HEK293 (cell line): Measurements from ENCODE around the gene CCDC51.
A peak's percentile ranks its signal among the peaks of the same experiment; 100 is the strongest.

Experiments
- CTCF ChIA-PET: fragments of 350-600 bp; formaldehyde crosslinking; extraction: SDS; loops from one replicate; lab custom pipeline; 2021; ENCODE audit warnings: antibody characterized with exemption; lab: Yijun Ruan, JAX
- POLR2A ChIA-PET: fragments of 300-600 bp; formaldehyde crosslinking; extraction: SDS; loops from one replicate; lab custom pipeline; 2020; ENCODE audit warnings: antibody characterized with exemption, inconsistent platforms; lab: Yijun Ruan, JAX
- H3K27ac ChIP-seq: fragments of 200-500 bp; sonication (Bioruptor generic); 2 replicates; pipeline ENCODE4 v1.5.1; 2014; ENCODE audit warnings: low read depth, low read length, control low read depth, inconsistent platforms; ENCODE audit errors: extremely low read depth
- H3K36me3 ChIP-seq, 2 experiments: fragments of 200-500 bp in 1 of 2; sonication (Bioruptor generic) in 1 of 2; 1 replicate in 1 of 2; 2 replicates in 1 of 2; pipeline ENCODE4 v1.5.1; 2014 to 2017; ENCODE audit warnings: inconsistent platforms in 2 of 2, low read length in 2 of 2; ENCODE audit not compliant: control insufficient read depth in 2 of 2, insufficient read depth in 1 of 2
- H3K4me1 ChIP-seq: fragments of 200-500 bp; sonication (Bioruptor generic); 2 replicates; pipeline ENCODE4 v1.5.1; 2014; ENCODE audit warnings: mild to moderate bottlenecking, low read length, inconsistent platforms; ENCODE audit not compliant: control insufficient read depth, insufficient read depth
- H3K4me3 ChIP-seq: 2 replicates; pipeline ENCODE4 v1.5.1; 2011; ENCODE audit warnings: low read depth, mild to moderate bottlenecking, control low read depth, low read length, moderate library complexity
- H3K9me3 ChIP-seq: fragments of 200-500 bp; sonication (Bioruptor generic); 2 replicates; pipeline ENCODE4 v1.5.1; 2014; ENCODE audit warnings: low read depth, low read length, inconsistent platforms; ENCODE audit not compliant: control insufficient read depth, insufficient read depth
- GLIS1 ChIP-seq: fragments of 450-650 bp; formaldehyde crosslinking; IDR thresholded peaks from 2 replicates; pipeline ENCODE4 v1.5.1; 2016; ENCODE audit warnings: missing biosample characterization, missing genetic modification characterization
- GLIS2 ChIP-seq: fragments of 450-650 bp; formaldehyde crosslinking; IDR thresholded peaks from 2 replicates; pipeline ENCODE4 v1.5.1; 2016; ENCODE audit warnings: missing biosample characterization, missing genetic modification characterization
- PRDM1 ChIP-seq: fragments of 450-650 bp; formaldehyde crosslinking; IDR thresholded peaks from 2 replicates; pipeline ENCODE4; 2016; ENCODE audit warnings: missing biosample characterization, missing genetic modification characterization
- WT1 ChIP-seq: fragments of 450-650 bp; formaldehyde crosslinking; IDR thresholded peaks from 2 replicates; pipeline ENCODE4 v1.5.1; 2016; ENCODE audit warnings: missing biosample characterization, missing genetic modification characterization
- ZBTB20 ChIP-seq: fragments of 450-650 bp; formaldehyde crosslinking; IDR thresholded peaks from 2 replicates; pipeline ENCODE4 v1.5.1; 2016; ENCODE audit warnings: missing biosample characterization, missing genetic modification characterization
- ZFHX2 ChIP-seq: fragments of 450-650 bp; formaldehyde crosslinking; conservative IDR thresholded peaks from 2 replicates; pipeline ENCODE4 v1.5.1; 2016; ENCODE audit warnings: missing biosample characterization, missing genetic modification characterization
- ZNF138 ChIP-seq: fragments of 450-650 bp; formaldehyde crosslinking; IDR thresholded peaks from 2 replicates; pipeline ENCODE4 v1.5.1; 2016; ENCODE audit warnings: missing biosample characterization, missing genetic modification characterization, borderline replicate concordance
- ZNF175 ChIP-seq: fragments of 450-650 bp; formaldehyde crosslinking; IDR thresholded peaks from 2 replicates; pipeline ENCODE4 v1.5.1; 2016; ENCODE audit warnings: missing biosample characterization, missing genetic modification characterization
- ZNF202 ChIP-seq: fragments of 450-650 bp; formaldehyde crosslinking; IDR thresholded peaks from 2 replicates; pipeline ENCODE4 v1.5.1; 2016; ENCODE audit warnings: missing biosample characterization, missing genetic modification characterization, borderline replicate concordance
- ZNF214 ChIP-seq: fragments of 450-650 bp; formaldehyde crosslinking; IDR thresholded peaks from 2 replicates; pipeline ENCODE4 v1.5.1; 2017; ENCODE audit warnings: missing biosample characterization, mild to moderate bottlenecking, missing genetic modification characterization, borderline replicate concordance
- ZNF221 ChIP-seq: fragments of 450-650 bp; formaldehyde crosslinking; IDR thresholded peaks from 2 replicates; pipeline ENCODE4 v1.5.1; 2017; ENCODE audit warnings: missing biosample characterization, missing genetic modification characterization, borderline replicate concordance
- ZNF426 ChIP-seq: fragments of 450-650 bp; formaldehyde crosslinking; IDR thresholded peaks from 2 replicates; pipeline ENCODE4 v1.5.1; 2017; ENCODE audit warnings: missing biosample characterization, missing genetic modification characterization, mild to moderate bottlenecking, inconsistent platforms, moderate library complexity
- ZNF549 ChIP-seq: fragments of 450-650 bp; IDR thresholded peaks from 2 replicates; pipeline ENCODE4 v1.5.1; 2018; ENCODE audit warnings: missing biosample characterization, missing genetic modification characterization, mild to moderate bottlenecking, inconsistent platforms, moderate library complexity
- ZNF777 ChIP-seq: fragments of 450-650 bp; formaldehyde crosslinking; IDR thresholded peaks from 2 replicates; pipeline ENCODE4 v1.5.1; 2017; ENCODE audit warnings: missing biosample characterization, missing genetic modification characterization, borderline replicate concordance
- ZNF830 ChIP-seq: fragments of 450-650 bp; IDR thresholded peaks from 2 replicates; pipeline ENCODE4 v1.5.0; 2018; ENCODE audit warnings: missing biosample characterization, missing genetic modification characterization, low read depth, mild to moderate bottlenecking, moderate library complexity
- ZSCAN23 ChIP-seq: fragments of 450-650 bp; formaldehyde crosslinking; IDR thresholded peaks from 2 replicates; pipeline ENCODE4 v1.5.1; 2016; ENCODE audit warnings: missing biosample characterization, missing genetic modification characterization
- TF ChIP-seq, protein P1 (sequence below): fragments of 450-650 bp; formaldehyde crosslinking; IDR thresholded peaks from 2 replicates; pipeline ENCODE4 v1.5.1; 2016; ENCODE audit warnings: missing biosample characterization, missing genetic modification characterization
- TF ChIP-seq, protein P2 (sequence below): fragments of 450-650 bp; formaldehyde crosslinking; IDR thresholded peaks from 2 replicates; pipeline ENCODE4 v1.5.1; 2016; ENCODE audit warnings: missing biosample characterization, missing genetic modification characterization, low read depth

The CCDC51 gene

DNA sequence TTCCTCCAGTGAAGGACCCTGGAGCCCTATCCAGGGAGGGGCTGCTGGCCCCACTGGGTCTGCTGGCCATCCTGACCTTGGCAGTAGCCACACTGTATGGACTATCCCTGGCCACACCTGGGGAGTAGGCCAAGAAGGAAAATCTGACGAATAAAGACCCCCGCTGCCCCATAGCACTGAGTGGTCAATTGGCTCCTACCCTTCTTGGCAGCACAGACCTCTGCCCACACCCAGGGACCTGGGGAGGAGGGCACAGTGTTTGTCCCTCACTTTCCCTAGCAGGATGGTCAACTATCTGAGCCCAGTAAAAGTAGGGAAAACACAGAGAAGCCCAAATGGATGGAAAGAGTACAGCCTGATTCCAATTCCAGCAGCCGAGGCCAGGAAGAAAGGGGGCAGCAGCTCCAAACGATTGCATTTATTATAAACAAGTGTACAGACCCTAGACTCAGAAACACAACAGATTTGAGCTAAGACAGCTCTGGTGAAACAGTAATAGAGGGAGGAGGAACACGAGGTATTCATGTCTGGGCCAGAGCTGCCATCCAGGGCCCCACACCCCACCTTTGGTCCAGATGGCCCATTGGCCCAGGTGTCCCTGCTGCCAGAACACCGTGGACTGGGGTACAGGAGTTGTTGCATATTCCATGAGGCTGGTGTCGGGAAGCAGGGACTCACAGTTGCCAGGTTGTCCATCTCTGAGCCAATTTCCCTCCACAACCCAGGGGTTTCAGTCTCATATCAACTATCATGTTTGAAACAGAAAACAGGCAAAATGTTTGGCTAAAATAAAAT lies 27.8 kb upstream of the CCDC51 start:
- ChIA-PET CTCF (interaction anchor here (0.6 to 0.8 kb wide), 2 partner anchors 80 to 197 kb away, joined by 3 to 4 read pairs; no protein-coding TSS in a partner anchor), POLR2A (no interaction called here)
- Histone ChIP-seq H3K27ac (no peak overlapping the region), H3K4me3 (no peak overlapping the region), H3K4me1 (no peaks in the 10 kb centered on the region), H3K36me3 (peaks cover 0 to 71% of the 10 kb centered on the region in 2 experiments; a peak in 2 of 3 replicates), H3K9me3 (no peaks in the 10 kb centered on the region)
- TF ChIP-seq ZNF221 (no peak), ZBTB20 (tag by site-specific recombination) (no peak), ZNF202 (tag by site-specific recombination) (no peak), ZFHX2 (no peak)

DNA sequence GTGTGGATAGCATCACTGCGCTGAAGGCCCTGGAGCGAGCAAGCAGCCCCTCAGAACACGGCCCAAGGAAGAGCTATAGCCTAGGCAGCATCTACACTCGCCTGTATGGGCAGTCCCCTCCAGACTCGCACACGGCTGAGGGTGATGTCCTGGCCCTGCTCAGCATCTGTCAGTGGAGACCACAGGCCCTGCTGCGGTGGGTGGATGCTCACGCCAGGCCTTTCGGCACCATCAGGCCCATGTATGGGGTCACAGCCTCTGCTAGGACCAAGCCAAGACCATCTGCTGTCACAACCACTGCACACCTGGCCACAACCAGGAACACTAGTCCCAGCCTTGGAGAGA lies 27.2 kb upstream of the CCDC51 start:
- Histone ChIP-seq H3K27ac (no peak overlapping the region), H3K4me1 (no peaks in the 10 kb centered on the region), H3K36me3 (peaks cover 0 to 72% of the 10 kb centered on the region in 2 experiments; a peak in 2 of 3 replicates)
- POLR2A ChIA-PET: interaction anchor here (0.7 kb wide), 1 partner anchor 40 kb away, joined by 3 read pairs; no protein-coding TSS in a partner anchor
- CTCF ChIA-PET: interaction anchor here (0.8 kb wide), 1 partner anchor 81 kb away, joined by 4 read pairs; no protein-coding TSS in a partner anchor
- no peak for TF ChIP-seq ZNF830 (tag by site-specific recombination)
- no peak for TF ChIP-seq PRDM1 (tag by site-specific recombination)
- no peak for TF ChIP-seq ZNF426
- TF ChIP-seq WT1 (tag by site-specific recombination): no peak
- TF ChIP-seq ZNF175 (tag by site-specific recombination): no peak
- TF ChIP-seq, protein P1, sequence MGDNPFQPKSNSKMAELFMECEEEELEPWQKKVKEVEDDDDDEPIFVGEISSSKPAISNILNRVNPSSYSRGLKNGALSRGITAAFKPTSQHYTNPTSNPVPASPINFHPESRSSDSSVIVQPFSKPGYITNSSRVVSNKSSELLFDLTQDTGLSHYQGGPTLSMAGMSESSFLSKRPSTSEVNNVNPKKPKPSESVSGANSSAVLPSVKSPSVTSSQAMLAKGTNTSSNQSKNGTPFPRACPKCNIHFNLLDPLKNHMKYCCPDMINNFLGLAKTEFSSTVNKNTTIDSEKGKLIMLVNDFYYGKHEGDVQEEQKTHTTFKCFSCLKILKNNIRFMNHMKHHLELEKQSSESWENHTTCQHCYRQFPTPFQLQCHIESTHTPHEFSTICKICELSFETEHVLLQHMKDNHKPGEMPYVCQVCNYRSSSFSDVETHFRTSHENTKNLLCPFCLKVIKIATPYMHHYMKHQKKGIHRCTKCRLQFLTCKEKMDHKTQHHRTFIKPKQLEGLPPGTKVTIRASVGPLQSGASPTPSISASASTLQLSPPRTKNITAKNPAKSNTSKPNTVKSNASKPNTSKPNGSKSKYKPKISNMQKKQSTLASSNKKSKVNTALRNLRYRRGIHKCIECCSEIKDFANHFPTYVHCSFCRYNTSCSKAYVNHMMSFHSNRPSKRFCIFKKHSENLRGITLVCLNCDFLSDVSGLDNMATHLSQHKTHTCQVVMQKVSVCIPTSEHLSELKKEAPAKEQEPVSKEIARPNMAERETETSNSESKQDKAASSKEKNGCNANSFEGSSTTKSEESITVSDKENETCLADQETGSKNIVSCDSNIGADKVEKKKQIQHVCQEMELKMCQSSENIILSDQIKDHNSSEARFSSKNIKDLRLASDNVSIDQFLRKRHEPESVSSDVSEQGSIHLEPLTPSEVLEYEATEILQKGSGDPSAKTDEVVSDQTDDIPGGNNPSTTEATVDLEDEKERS (tag by site-specific recombination): no peak
- no peak for TF ChIP-seq ZNF549 (tag by site-specific recombination)
- TF ChIP-seq, all 188 proteins: peak for 0
- no peak overlapping the region for H3K4me3 ChIP-seq
- H3K9me3 ChIP-seq: no peaks in the 10 kb centered on the region

DNA sequence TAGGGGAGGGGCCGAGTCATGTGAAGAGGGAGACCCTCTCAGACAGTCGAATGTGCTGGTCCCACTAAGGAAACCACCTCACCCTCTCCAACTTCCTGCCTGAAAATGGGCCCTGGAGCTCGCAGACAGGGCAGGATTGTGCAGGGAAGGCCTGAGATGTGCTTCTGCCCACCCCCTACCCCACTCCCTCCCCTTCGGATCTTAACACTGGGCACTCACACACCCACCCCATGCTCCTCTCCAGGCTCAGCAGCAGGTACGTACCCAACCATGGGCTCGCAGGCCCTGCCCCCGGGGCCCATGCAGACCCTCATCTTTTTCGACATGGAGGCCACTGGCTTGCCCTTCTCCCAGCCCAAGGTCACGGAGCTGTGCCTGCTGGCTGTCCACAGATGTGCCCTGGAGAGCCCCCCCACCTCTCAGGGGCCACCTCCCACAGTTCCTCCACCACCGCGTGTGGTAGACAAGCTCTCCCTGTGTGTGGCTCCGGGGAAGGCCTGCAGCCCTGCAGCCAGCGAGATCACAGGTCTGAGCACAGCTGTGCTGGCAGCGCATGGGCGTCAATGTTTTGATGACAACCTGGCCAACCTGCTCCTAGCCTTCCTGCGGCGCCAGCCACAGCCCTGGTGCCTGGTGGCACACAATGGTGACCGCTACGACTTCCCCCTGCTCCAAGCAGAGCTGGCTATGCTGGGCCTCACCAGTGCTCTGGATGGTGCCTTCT lies 26.6 kb upstream of the CCDC51 start:
- Histone ChIP-seq H3K27ac (no peak overlapping the region), H3K4me3 (no peak overlapping the region), H3K9me3 (no peaks in the 10 kb centered on the region), H3K4me1 (no peaks in the 10 kb centered on the region), H3K36me3 (peaks cover 0 to 72% of the 10 kb centered on the region in 2 experiments; a peak in 2 of 3 replicates)
- ChIA-PET CTCF (interaction anchor here (0.8 kb wide), 1 partner anchor 81 kb away, joined by 4 read pairs; no protein-coding TSS in a partner anchor), POLR2A (interaction anchor here (0.6 to 0.7 kb wide), 3 partner anchors 8 to 41 kb away, joined by 3 to 4 read pairs (median 3); no protein-coding TSS in a partner anchor)
- no peak for TF ChIP-seq ZNF777 (tag by site-specific recombination)
- peak; percentile 76 for TF ChIP-seq GLIS1 (tag by site-specific recombination)
- TF ChIP-seq, protein P2, sequence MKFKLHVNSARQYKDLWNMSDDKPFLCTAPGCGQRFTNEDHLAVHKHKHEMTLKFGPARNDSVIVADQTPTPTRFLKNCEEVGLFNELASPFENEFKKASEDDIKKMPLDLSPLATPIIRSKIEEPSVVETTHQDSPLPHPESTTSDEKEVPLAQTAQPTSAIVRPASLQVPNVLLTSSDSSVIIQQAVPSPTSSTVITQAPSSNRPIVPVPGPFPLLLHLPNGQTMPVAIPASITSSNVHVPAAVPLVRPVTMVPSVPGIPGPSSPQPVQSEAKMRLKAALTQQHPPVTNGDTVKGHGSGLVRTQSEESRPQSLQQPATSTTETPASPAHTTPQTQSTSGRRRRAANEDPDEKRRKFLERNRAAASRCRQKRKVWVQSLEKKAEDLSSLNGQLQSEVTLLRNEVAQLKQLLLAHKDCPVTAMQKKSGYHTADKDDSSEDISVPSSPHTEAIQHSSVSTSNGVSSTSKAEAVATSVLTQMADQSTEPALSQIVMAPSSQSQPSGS (tag by site-specific recombination): no peak
- TF ChIP-seq ZSCAN23 (tag by site-specific recombination): no peak
- no peak for TF ChIP-seq ZNF138 (tag by site-specific recombination)
- 0 out of 2 replicates have a peak, but pooled peaks have one; percentile 16 for TF ChIP-seq GLIS2
- TF ChIP-seq ZNF214 (tag by site-specific recombination): no peak
